K562 (cell line): ENCODE results near the gene FAM110D. TPM values are rescaled to one million over a fixed set of nuclear protein-coding genes. Genes with fewer than 3 reads are reported as not detected.

Experiments used
- BMI1 ChIP-seq: fragments of 150-350 bp; IDR thresholded peaks from 2 replicates; pipeline ENCODE4 v1.6.1; 2014; ENCODE audit warnings: low read length
- CCNT2 ChIP-seq: IDR thresholded peaks from 2 replicates; pipeline ENCODE4 v1.6.1; 2011; ENCODE audit warnings: borderline replicate concordance, low read depth, mild to moderate bottlenecking, moderate library complexity, mixed read lengths, low read length; ENCODE audit not compliant: insufficient read length; ENCODE audit errors: extremely low read depth
- CEBPG ChIP-seq, 3 experiments: fragments of 200-800 bp in 1 of 3; sonication (Bioruptor generic) in 1 of 3; sonication (generic) in 1 of 3; formaldehyde crosslinking in 1 of 3; IDR thresholded peaks in 2 of 3; conservative IDR thresholded peaks in 1 of 3; 2 replicates each; pipeline versions ENCODE4 v1.6.1 to v1.8.0; 2016 to 2022; ENCODE audit warnings: missing compliant biosample characterization in 2 of 3, missing genetic modification characterization in 2 of 3, mild to moderate bottlenecking in 1 of 3, missing genetic modification reagents in 1 of 3
- CSDE1 ChIP-seq, 2 experiments: fragments of 450-650 bp; IDR thresholded peaks; 2 replicates each; pipeline ENCODE4 v1.6.1; 2016; ENCODE audit warnings: mild to moderate bottlenecking in 1 of 2
- RNF2 ChIP-seq: sonication (generic); IDR thresholded peaks from 2 replicates; pipeline ENCODE4 v1.6.1; 2016
- TBP ChIP-seq: optimal IDR thresholded peaks from 2 replicates; pipeline ENCODE3; 2011; ENCODE audit warnings: low read depth, low read length, improper control_type of control experiment
- TCF3 ChIP-seq: sonication (generic); formaldehyde crosslinking; IDR thresholded peaks from 2 replicates; pipeline ENCODE4 v1.4.0; 2020; ENCODE audit warnings: mild to moderate bottlenecking, missing genetic modification reagents
- TOE1 ChIP-seq, 2 experiments: fragments of 450-650 bp in 1 of 2; sonication (generic) in 1 of 2; formaldehyde crosslinking in 1 of 2; IDR thresholded peaks; 2 replicates each; pipeline versions ENCODE4 v1.7.1 to v1.8.0; 2016 to 2022; ENCODE audit warnings: borderline replicate concordance in 2 of 2, mild to moderate bottlenecking in 2 of 2, antibody characterized with exemption in 1 of 2, inconsistent platforms in 1 of 2, low read depth in 1 of 2, missing genetic modification reagents in 1 of 2, moderate library complexity in 1 of 2
- USF2 ChIP-seq: sonication (generic); formaldehyde crosslinking; IDR thresholded peaks from 2 replicates; pipeline ENCODE4 v1.5.0; 2020; ENCODE audit warnings: missing genetic modification reagents
- ZNF146 ChIP-seq: IDR thresholded peaks from one replicate; pipeline ENCODE4 v1.6.1; 2018; ENCODE audit warnings: missing compliant biosample characterization; ENCODE audit not compliant: unreplicated experiment
- ZNF609 ChIP-seq: sonication (generic); formaldehyde crosslinking; IDR thresholded peaks from 2 replicates; pipeline ENCODE4 v1.8.1; 2023; ENCODE audit warnings: missing genetic modification reagents, mild to moderate bottlenecking, borderline replicate concordance
- polyA plus RNA-seq, 8 experiments: library from polyadenylated mRNA; depleted of rRNA in 4 of 8; stranded (reverse) in 5 of 8; unstranded in 3 of 8; fragments of >200 nt; fragmentation: Nextera tagmentation in 2 of 8; fragmentation: Illumina TruSeq in 1 of 8; extraction: Ambion mirVana in 2 of 8; extraction: Trizol in 1 of 8; gene quantifications; 2 replicates each; pipeline versions ENCODE4 v1.2.1 to v1.2.3, GENCODE V29; 2011 to 2014; ENCODE audit warnings: inconsistent platforms in 1 of 8, missing spikeins in 1 of 8
- total RNA-seq, 7 experiments: library from RNA; depleted of rRNA in 6 of 7; stranded (reverse); fragments of >200 nt in 6 of 7; fragmentation: Illumina TruSeq in 2 of 7; extraction: Trizol in 2 of 7; gene quantifications; 2 replicates each; pipeline versions ENCODE4 v1.2.1 to v1.2.3, GENCODE V29; 2011 to 2021; ENCODE audit warnings: low replicate concordance in 1 of 7

The FAM110D gene
- total and polyA plus RNA-seq, 9 of the 15 experiments (the other 6 are each of a cell fraction or from before 2014, with no cell fraction given) = 0.04 to 1.1 (median 0.33) TPM

GRCh38 chr1:26161415-26162219 lies 2.7 kb downstream of the FAM110D start (continued):
- TF ChIP-seq CEBPG (CRISPR knock-in tag; IDR thresholded peaks at IDR 0.05) = peak; percentile 36; the same call in 1 of the 2 replicates
- TF ChIP-seq CEBPG (tag; conservative IDR thresholded peaks at IDR 0.05 in 1 of 2, IDR thresholded peaks at IDR 0.05 in 1 of 2) = no peak
- 0 out of 2 replicates have a peak, but pooled peaks have one; percentile 43 for TF ChIP-seq TOE1 (IDR thresholded peaks at IDR 0.05; ENCODE audit: borderline replicate concordance)
- peak; percentile 97 for TF ChIP-seq TOE1 (CRISPR knock-in tag; IDR thresholded peaks at IDR 0.05; ENCODE audit: borderline replicate concordance, low read depth)
- TF ChIP-seq TCF3 = peak; percentile 17; the same call in 1 of the 2 replicates
- TF ChIP-seq BMI1 = no peak
- peak; percentile 57 for TF ChIP-seq USF2 (CRISPR knock-in tag)
- TF ChIP-seq ZNF146 (CRISPR knock-in tag) = peak; percentile 3
- no peak for TF ChIP-seq CSDE1 (IDR thresholded peaks at IDR 0.05)
- peak; percentile 52 for TF ChIP-seq TBP
- peak; percentile 80 for TF ChIP-seq RNF2
- TF ChIP-seq CCNT2 = peak; percentile 75
- peak; percentile 82 for TF ChIP-seq ZNF609 (CRISPR knock-in tag)
